GM12875 (cell line): ENCODE data around the gene RSBN1L.
A peak's percentile ranks its signal among the peaks of the same experiment; 100 is the strongest.

Experiments
- H3K4me3 ChIP-seq: one replicate; pipeline ENCODE4 v1.5.1; 2011; ENCODE audit warnings: low read depth, low read length, control low read depth
- CTCF ChIP-seq: IDR thresholded peaks from 2 replicates; pipeline ENCODE4 v1.5.1; 2011; ENCODE audit warnings: low read depth, mild to moderate bottlenecking, control low read depth, inconsistent platforms, low read length, moderate library complexity, borderline replicate concordance; ENCODE audit not compliant: insufficient read depth

The RSBN1L gene

GRCh38 chr7:77788327-77788902 is 92.2 kb downstream of the RSBN1L start:
- H3K4me3 ChIP-seq: no peak overlapping the region

GRCh38 chr7:77791336-77791735 is 95.1 kb downstream of the RSBN1L start:
- H3K4me3 ChIP-seq: no peak overlapping the region
- no peak for TF ChIP-seq CTCF

More at GRCh38 chr7:77788327-77788902, 92.2 kb downstream of the RSBN1L start:
- TF ChIP-seq CTCF: no peak

GRCh38 chr7:77791956-77792355 is 95.7 kb downstream of the RSBN1L start:
- no peak for TF ChIP-seq CTCF
- no peak overlapping the region for H3K4me3 ChIP-seq

GRCh38 chr7:77794000-77794399 is 97.7 kb downstream of the RSBN1L start:
- H3K4me3 ChIP-seq: no peak overlapping the region

GRCh38 chr7:77796109-77796508 is 99.8 kb downstream of the RSBN1L start:
- TF ChIP-seq CTCF: no peak
- H3K4me3 ChIP-seq: no peak overlapping the region

More at GRCh38 chr7:77794000-77794399, 97.7 kb downstream of the RSBN1L start:
- TF ChIP-seq CTCF: no peak

- no peak for TF ChIP-seq CTCF
- peak overlapping the region; percentile 93 for H3K4me3 ChIP-seq
Measured at GRCh38 chr7:77796960-77797359, 100.7 kb downstream of the RSBN1L start.

GRCh38 chr7:77797734-77798393 is 101.6 kb downstream of the RSBN1L start:
- no peak for TF ChIP-seq CTCF
- peak overlapping the region; percentile 93 for H3K4me3 ChIP-seq
